ENCODE results near the gene ZNF117.

- TF ChIP-seq CTCF (conservative IDR thresholded peaks at IDR 0.05; ENCODE audit: low read depth in 2 of 2) (no peak), EZH2 (IDR thresholded peaks at IDR 0.05; ENCODE audit: low read depth, unreplicated experiment) (no peak), ZNF114 (CRISPR knock-in tag; IDR thresholded peaks at IDR 0.05) (no peak), EZH2phosphoT487 (IDR thresholded peaks at IDR 0.05; ENCODE audit: unreplicated experiment) (no peak)
These were observed 7.1 kb upstream of the ZNF117 start for GRCh38 chr7:64997927-64998391.

All from GM23338 (cell line).